GM19395 (cell line): Measurements from ENCODE around the gene SPTSSA.
"Not testable (repeated sequence)": the region's sequence is repeated elsewhere in the genome, so short reads cannot be mapped to it uniquely, and the experiment has no call there.

Experiments
- ATAC-seq: cut with Tn5 transposase; IDR thresholded peaks from one replicate; pipeline ENCODE4 v1.9.1; 2021; ENCODE audit warnings: mild to moderate bottlenecking, moderate library complexity; ENCODE audit not compliant: unreplicated experiment

SPTSSA gene

GRCh38 chr14:34428102-34428466 is 34.0 kb downstream of the SPTSSA start:
- not testable (repeated sequence) for ATAC-seq

GRCh38 chr14:34426313-34427295 is 35.4 kb downstream of the SPTSSA start:
- ATAC-seq: no peak

- ATAC-seq: no peak
Measured at GRCh38 chr14:34425095-34425851, 36.8 kb downstream of the SPTSSA start.

GRCh38 chr14:34424488-34424887 is 37.6 kb downstream of the SPTSSA start:
- no peak for ATAC-seq

GRCh38 chr14:34423445-34423844 is 38.6 kb downstream of the SPTSSA start:
- ATAC-seq: no peak

GRCh38 chr14:34420547-34421150 is 41.4 kb downstream of the SPTSSA start:
- ATAC-seq: no peak

- no peak for ATAC-seq
Measured at GRCh38 chr14:34409721-34410120, 52.3 kb downstream of the SPTSSA start.

- no peak for ATAC-seq
Measured at GRCh38 chr14:34407951-34408350, 54.1 kb downstream of the SPTSSA start.

GRCh38 chr14:34404416-34404815 is 57.6 kb downstream of the SPTSSA start:
- ATAC-seq: no peak

GRCh38 chr14:34403646-34404045 is 58.4 kb downstream of the SPTSSA start:
- ATAC-seq: no peak

- no peak for ATAC-seq
Measured at GRCh38 chr14:34398024-34398423, 64.0 kb downstream of the SPTSSA start.

GRCh38 chr14:34387974-34388516 is 74.0 kb downstream of the SPTSSA start:
- ATAC-seq: no peak

GRCh38 chr14:34386865-34387485 is 75.1 kb downstream of the SPTSSA start:
- ATAC-seq: no peak

GRCh38 chr14:34385881-34386280 is 76.2 kb downstream of the SPTSSA start:
- not testable (repeated sequence) for ATAC-seq

GRCh38 chr14:34383839-34384238 is 78.2 kb downstream of the SPTSSA start:
- no peak for ATAC-seq
